ENCODE measurements around the gene WBP1.

- TF ChIP-seq CTCF (conservative IDR thresholded peaks at IDR 0.05; ENCODE audit: low read depth, low read length) (no peak), EZH2 (IDR thresholded peaks at IDR 0.05; ENCODE audit: borderline replicate concordance, low read depth, low read length, poor library complexity, severe bottlenecking) (no peak)
These were observed 47.4 kb downstream of the WBP1 start for GRCh38 chr2:74505448-74506246.

All from A673 (cell line).